Measurements from ENCODE around the gene TATDN2.
A peak's percentile ranks its signal among the peaks of the same experiment; 100 is the strongest.
"Not testable (repeated sequence)": the region's sequence is repeated elsewhere in the genome, so short reads cannot be mapped to it uniquely, and the experiment has no call there.

TATDN2 gene

GRCh38 chr3:10288575-10288960, 40.3 kb downstream of the TATDN2 start:
- H3K27me3 Mint-ChIP-seq: no peaks in the 10 kb centered on the region
- no peaks in the 10 kb centered on the region for H3K9me3 Mint-ChIP-seq
- H3K36me3 Mint-ChIP-seq (ENCODE audit: low read depth): peaks cover 43% of the 10 kb centered on the region
- no peak overlapping the region for H3K27ac Mint-ChIP-seq
- H3K4me1 Mint-ChIP-seq (ENCODE audit: low read depth): peaks cover 45% of the 10 kb centered on the region
- H3K4me3 Mint-ChIP-seq: no peak overlapping the region

GRCh38 chr3:10289077-10289476, 40.8 kb downstream of the TATDN2 start:
- H3K27ac Mint-ChIP-seq: no peak overlapping the region
- H3K36me3 Mint-ChIP-seq (ENCODE audit: low read depth): peaks cover 40% of the 10 kb centered on the region
- H3K4me1 Mint-ChIP-seq (ENCODE audit: low read depth): peaks cover 42% of the 10 kb centered on the region
- no peaks in the 10 kb centered on the region for H3K9me3 Mint-ChIP-seq
- no peaks in the 10 kb centered on the region for H3K27me3 Mint-ChIP-seq
- H3K4me3 Mint-ChIP-seq: no peak overlapping the region

GRCh38 chr3:10289787-10290355, 41.6 kb downstream of the TATDN2 start:
- H3K9me3 Mint-ChIP-seq: no peaks in the 10 kb centered on the region
- H3K36me3 Mint-ChIP-seq (ENCODE audit: low read depth): peaks cover 41% of the 10 kb centered on the region
- H3K4me1 Mint-ChIP-seq (ENCODE audit: low read depth): peaks cover 37% of the 10 kb centered on the region
- no peak overlapping the region for H3K4me3 Mint-ChIP-seq
- H3K27ac Mint-ChIP-seq: no peak overlapping the region
- no peaks in the 10 kb centered on the region for H3K27me3 Mint-ChIP-seq

GRCh38 chr3:10290481-10291176, 42.4 kb downstream of the TATDN2 start:
- H3K4me3 Mint-ChIP-seq: no peak overlapping the region
- H3K9me3 Mint-ChIP-seq: no peaks in the 10 kb centered on the region
- no peaks in the 10 kb centered on the region for H3K27me3 Mint-ChIP-seq
- no peak overlapping the region for H3K27ac Mint-ChIP-seq
- H3K4me1 Mint-ChIP-seq (ENCODE audit: low read depth): peaks cover 29% of the 10 kb centered on the region
- H3K36me3 Mint-ChIP-seq (ENCODE audit: low read depth): peaks cover 44% of the 10 kb centered on the region

- Mint-ChIP-seq H3K9me3 (no peaks in the 10 kb centered on the region), H3K27me3 (no peaks in the 10 kb centered on the region), H3K4me3 (no peak overlapping the region), H3K27ac (no peak overlapping the region), H3K36me3 (ENCODE audit: low read depth) (peaks cover 38% of the 10 kb centered on the region), H3K4me1 (ENCODE audit: low read depth) (peaks cover 26% of the 10 kb centered on the region)
Observed at GRCh38 chr3:10291641-10292040, 43.4 kb downstream of the TATDN2 start.

- Mint-ChIP-seq H3K4me1 (ENCODE audit: low read depth) (peaks cover 26% of the 10 kb centered on the region), H3K27me3 (no peaks in the 10 kb centered on the region), H3K4me3 (peak within 1 kb of the TSS; percentile 33), H3K27ac (peak within 1 kb of the TSS; percentile 54), H3K9me3 (no peaks in the 10 kb centered on the region), H3K36me3 (ENCODE audit: low read depth) (peaks cover 45% of the 10 kb centered on the region)
Observed at GRCh38 chr3:10292505-10293419, 44.5 kb downstream of the TATDN2 start, which contains the start of gene GHRL. Gene GHRL, minus strand, starts transcription at chr3:10292947. Its CDS starts 2,767 bp downstream, at chr3:10290180.

GRCh38 chr3:10294030-10294586, 45.8 kb downstream of the TATDN2 start:
- Mint-ChIP-seq H3K9me3 (no peaks in the 10 kb centered on the region), H3K4me3 (no peak overlapping the region), H3K36me3 (ENCODE audit: low read depth) (peaks cover 48% of the 10 kb centered on the region), H3K27me3 (no peaks in the 10 kb centered on the region), H3K27ac (peak overlapping the region; percentile 0), H3K4me1 (ENCODE audit: low read depth) (peaks cover 29% of the 10 kb centered on the region)

- peaks cover 63% of the 10 kb centered on the region for H3K36me3 Mint-ChIP-seq (ENCODE audit: low read depth)
- H3K4me3 Mint-ChIP-seq, H3K27me3 Mint-ChIP-seq, H3K9me3 Mint-ChIP-seq, H3K27ac Mint-ChIP-seq: not testable (repeated sequence)
- peaks cover 29% of the 10 kb centered on the region for H3K4me1 Mint-ChIP-seq (ENCODE audit: low read depth)
Observed at GRCh38 chr3:10298064-10298463, 49.8 kb downstream of the TATDN2 start.

- H3K9me3 Mint-ChIP-seq: no peaks in the 10 kb centered on the region
- H3K36me3 Mint-ChIP-seq (ENCODE audit: low read depth): peaks cover 69% of the 10 kb centered on the region
- peak overlapping the region; percentile 45 for H3K27ac Mint-ChIP-seq
- H3K4me3 Mint-ChIP-seq: no peak overlapping the region
- peaks cover 23% of the 10 kb centered on the region for H3K4me1 Mint-ChIP-seq (ENCODE audit: low read depth)
- no peaks in the 10 kb centered on the region for H3K27me3 Mint-ChIP-seq
Observed at GRCh38 chr3:10299175-10299574, 50.9 kb downstream of the TATDN2 start.

- peak overlapping the region; percentile 45 for H3K27ac Mint-ChIP-seq
- H3K4me1 Mint-ChIP-seq (ENCODE audit: low read depth): peaks cover 21% of the 10 kb centered on the region
- H3K27me3 Mint-ChIP-seq: no peaks in the 10 kb centered on the region
- H3K36me3 Mint-ChIP-seq (ENCODE audit: low read depth): peaks cover 68% of the 10 kb centered on the region
- no peak overlapping the region for H3K4me3 Mint-ChIP-seq
- H3K9me3 Mint-ChIP-seq: no peaks in the 10 kb centered on the region
Observed at GRCh38 chr3:10299679-10300078, 51.4 kb downstream of the TATDN2 start.

GRCh38 chr3:10300087-10300486, 51.8 kb downstream of the TATDN2 start:
- Mint-ChIP-seq H3K9me3 (no peaks in the 10 kb centered on the region), H3K4me3 (no peak overlapping the region), H3K27ac (peak overlapping the region; percentile 45), H3K36me3 (ENCODE audit: low read depth) (peaks cover 68% of the 10 kb centered on the region), H3K27me3 (no peaks in the 10 kb centered on the region), H3K4me1 (ENCODE audit: low read depth) (peaks cover 21% of the 10 kb centered on the region)

GRCh38 chr3:10303105-10303504, 54.8 kb downstream of the TATDN2 start:
- Mint-ChIP-seq H3K4me1 (ENCODE audit: low read depth) (peaks cover 21% of the 10 kb centered on the region), H3K27ac (no peak overlapping the region), H3K4me3 (no peak overlapping the region), H3K9me3 (no peaks in the 10 kb centered on the region), H3K27me3 (no peaks in the 10 kb centered on the region), H3K36me3 (ENCODE audit: low read depth) (peaks cover 81% of the 10 kb centered on the region)

- no peak overlapping the region for H3K4me3 Mint-ChIP-seq
- no peaks in the 10 kb centered on the region for H3K9me3 Mint-ChIP-seq
- peaks cover 21% of the 10 kb centered on the region for H3K4me1 Mint-ChIP-seq (ENCODE audit: low read depth)
- no peak overlapping the region for H3K27ac Mint-ChIP-seq
- H3K36me3 Mint-ChIP-seq (ENCODE audit: low read depth): peaks cover 84% of the 10 kb centered on the region
- H3K27me3 Mint-ChIP-seq: no peaks in the 10 kb centered on the region
Observed at GRCh38 chr3:10303785-10304184, 55.5 kb downstream of the TATDN2 start.

- peaks cover 9% of the 10 kb centered on the region for H3K4me1 Mint-ChIP-seq (ENCODE audit: low read depth)
Observed at GRCh38 chr3:10304905-10305304, 56.6 kb downstream of the TATDN2 start.

More at GRCh38 chr3:10304905-10305304, 56.6 kb downstream of the TATDN2 start:
- no peak overlapping the region for H3K4me3 Mint-ChIP-seq
- H3K36me3 Mint-ChIP-seq (ENCODE audit: low read depth): peaks cover 82% of the 10 kb centered on the region
- no peaks in the 10 kb centered on the region for H3K9me3 Mint-ChIP-seq
- no peak overlapping the region for H3K27ac Mint-ChIP-seq
- no peaks in the 10 kb centered on the region for H3K27me3 Mint-ChIP-seq

Data from stimulated activated naive CD8-positive, alpha-beta T cell treated with anti-CD3 and anti-CD28 coated beads, Interleukin-15, Interleukin-2, amounts not matched to agents 100 ng/mL and 50 ng/mL, for 24 hours (primary cell).